HEK293 (cell line): Measurements from ENCODE around the gene ARF5.
A peak's percentile ranks its signal among the peaks of the same experiment; 100 is the strongest.

Experiments
- EGR2 ChIP-seq: fragments of 450-650 bp; formaldehyde crosslinking; IDR thresholded peaks from 2 replicates; pipeline ENCODE4 v1.5.1; 2016; ENCODE audit warnings: low read depth, missing biosample characterization, missing genetic modification characterization
- GFI1B ChIP-seq: fragments of 450-650 bp; formaldehyde crosslinking; IDR thresholded peaks from 2 replicates; pipeline ENCODE4 v1.5.1; 2016; ENCODE audit warnings: missing biosample characterization, missing genetic modification characterization
- GLIS2 ChIP-seq: fragments of 450-650 bp; formaldehyde crosslinking; IDR thresholded peaks from 2 replicates; pipeline ENCODE4 v1.5.1; 2016; ENCODE audit warnings: missing biosample characterization, missing genetic modification characterization
- PBX3 ChIP-seq: sonication (generic); formaldehyde crosslinking; IDR thresholded peaks from 2 replicates; pipeline ENCODE4 v1.8.1; 2022; ENCODE audit warnings: mild to moderate bottlenecking, moderate library complexity, missing genetic modification reagents
- PRDM10 ChIP-seq: fragments of 450-650 bp; formaldehyde crosslinking; IDR thresholded peaks from 2 replicates; pipeline ENCODE4 v1.5.1; 2016; ENCODE audit warnings: missing biosample characterization, missing genetic modification characterization
- SP2 ChIP-seq: fragments of 450-650 bp; formaldehyde crosslinking; IDR thresholded peaks from 2 replicates; pipeline ENCODE4 v1.5.1; 2016; ENCODE audit warnings: missing biosample characterization, missing genetic modification characterization
- SP7 ChIP-seq: fragments of 450-650 bp; formaldehyde crosslinking; IDR thresholded peaks from 2 replicates; pipeline ENCODE4 v1.5.1; 2016; ENCODE audit warnings: missing biosample characterization, missing genetic modification characterization
- TCF7L2 ChIP-seq: IDR thresholded peaks from 2 replicates; pipeline ENCODE4 v1.6.1; 2011; ENCODE audit warnings: low read depth, mild to moderate bottlenecking, inconsistent platforms, low read length, moderate library complexity, borderline replicate concordance
- YY1 ChIP-seq: fragments of 450-650 bp; formaldehyde crosslinking; IDR thresholded peaks from 2 replicates; pipeline ENCODE4 v1.5.1; 2018; ENCODE audit warnings: missing biosample characterization, missing genetic modification characterization
- ZBTB49 ChIP-seq: fragments of 450-650 bp; formaldehyde crosslinking; IDR thresholded peaks from 2 replicates; pipeline ENCODE4 v1.5.1; 2016; ENCODE audit warnings: missing biosample characterization, missing genetic modification characterization, low read depth
- ZBTB6 ChIP-seq: fragments of 450-650 bp; formaldehyde crosslinking; IDR thresholded peaks from 2 replicates; pipeline ENCODE4 v1.5.1; 2017; ENCODE audit warnings: missing biosample characterization, missing genetic modification characterization
- ZEB2 ChIP-seq: fragments of 450-650 bp; formaldehyde crosslinking; IDR thresholded peaks from 2 replicates; pipeline ENCODE4 v1.5.1; 2016; ENCODE audit warnings: missing biosample characterization, missing genetic modification characterization
- ZNF10 ChIP-seq: fragments of 450-650 bp; formaldehyde crosslinking; IDR thresholded peaks from 2 replicates; pipeline ENCODE4 v1.5.1; 2017; ENCODE audit warnings: missing biosample characterization, missing genetic modification characterization
- ZNF121 ChIP-seq: fragments of 450-650 bp; formaldehyde crosslinking; IDR thresholded peaks from 2 replicates; pipeline ENCODE4 v1.5.1; 2016; ENCODE audit warnings: missing biosample characterization, missing genetic modification characterization
- ZNF132 ChIP-seq: fragments of 450-650 bp; formaldehyde crosslinking; IDR thresholded peaks from 2 replicates; pipeline ENCODE4 v1.5.1; 2017; ENCODE audit warnings: missing biosample characterization, missing genetic modification characterization, borderline replicate concordance
- ZNF23 ChIP-seq: fragments of 450-650 bp; formaldehyde crosslinking; IDR thresholded peaks from 2 replicates; pipeline ENCODE4 v1.5.1; 2016; ENCODE audit warnings: missing biosample characterization, missing genetic modification characterization, borderline replicate concordance
- ZNF266 ChIP-seq: fragments of 450-650 bp; formaldehyde crosslinking; IDR thresholded peaks from 2 replicates; pipeline ENCODE4 v1.5.1; 2016; ENCODE audit warnings: missing biosample characterization, missing genetic modification characterization, low read depth
- ZNF302 ChIP-seq: fragments of 450-650 bp; formaldehyde crosslinking; IDR thresholded peaks from 2 replicates; pipeline ENCODE4 v1.5.1; 2016; ENCODE audit warnings: missing biosample characterization, missing genetic modification characterization, low read depth
- ZNF366 ChIP-seq: fragments of 450-650 bp; formaldehyde crosslinking; conservative IDR thresholded peaks from 2 replicates; pipeline ENCODE4 v1.5.1; 2016; ENCODE audit warnings: missing biosample characterization, missing genetic modification characterization
- ZNF423 ChIP-seq: fragments of 450-650 bp; formaldehyde crosslinking; IDR thresholded peaks from 2 replicates; pipeline ENCODE4 v1.5.1; 2016; ENCODE audit warnings: missing biosample characterization, missing genetic modification characterization
- ZNF501 ChIP-seq: fragments of 450-650 bp; formaldehyde crosslinking; IDR thresholded peaks from 2 replicates; pipeline ENCODE4 v1.5.1; 2016; ENCODE audit warnings: missing biosample characterization, missing genetic modification characterization
- ZNF660 ChIP-seq: fragments of 450-650 bp; IDR thresholded peaks from 2 replicates; pipeline ENCODE4 v1.5.1; 2018; ENCODE audit warnings: missing biosample characterization, mild to moderate bottlenecking, missing genetic modification characterization
- ZNF692 ChIP-seq: fragments of 450-650 bp; formaldehyde crosslinking; IDR thresholded peaks from 2 replicates; pipeline ENCODE4 v1.5.1; 2016; ENCODE audit warnings: missing biosample characterization, missing genetic modification characterization
- ZNF707 ChIP-seq: fragments of 450-650 bp; formaldehyde crosslinking; IDR thresholded peaks from 2 replicates; pipeline ENCODE4 v1.5.1; 2016; ENCODE audit warnings: missing biosample characterization, missing genetic modification characterization
- ZNF747 ChIP-seq: fragments of 450-650 bp; formaldehyde crosslinking; IDR thresholded peaks from 2 replicates; pipeline ENCODE4 v1.5.1; 2016; ENCODE audit warnings: missing biosample characterization, missing genetic modification characterization
- ZNF792 ChIP-seq: fragments of 450-650 bp; formaldehyde crosslinking; IDR thresholded peaks from 2 replicates; pipeline ENCODE4 v1.5.1; 2016; ENCODE audit warnings: missing biosample characterization, missing genetic modification characterization
- ZNF830 ChIP-seq: fragments of 450-650 bp; IDR thresholded peaks from 2 replicates; pipeline ENCODE4 v1.5.0; 2018; ENCODE audit warnings: missing biosample characterization, missing genetic modification characterization, low read depth, mild to moderate bottlenecking, moderate library complexity
- ZXDB ChIP-seq: fragments of 450-650 bp; formaldehyde crosslinking; IDR thresholded peaks from 2 replicates; pipeline ENCODE4 v1.5.1; 2016; ENCODE audit warnings: missing biosample characterization, missing genetic modification characterization
- TF ChIP-seq, protein P1 (sequence below): fragments of 450-650 bp; formaldehyde crosslinking; IDR thresholded peaks from 2 replicates; pipeline ENCODE4 v1.5.1; 2017; ENCODE audit warnings: missing biosample characterization, missing genetic modification characterization

ARF5 gene

DNA sequence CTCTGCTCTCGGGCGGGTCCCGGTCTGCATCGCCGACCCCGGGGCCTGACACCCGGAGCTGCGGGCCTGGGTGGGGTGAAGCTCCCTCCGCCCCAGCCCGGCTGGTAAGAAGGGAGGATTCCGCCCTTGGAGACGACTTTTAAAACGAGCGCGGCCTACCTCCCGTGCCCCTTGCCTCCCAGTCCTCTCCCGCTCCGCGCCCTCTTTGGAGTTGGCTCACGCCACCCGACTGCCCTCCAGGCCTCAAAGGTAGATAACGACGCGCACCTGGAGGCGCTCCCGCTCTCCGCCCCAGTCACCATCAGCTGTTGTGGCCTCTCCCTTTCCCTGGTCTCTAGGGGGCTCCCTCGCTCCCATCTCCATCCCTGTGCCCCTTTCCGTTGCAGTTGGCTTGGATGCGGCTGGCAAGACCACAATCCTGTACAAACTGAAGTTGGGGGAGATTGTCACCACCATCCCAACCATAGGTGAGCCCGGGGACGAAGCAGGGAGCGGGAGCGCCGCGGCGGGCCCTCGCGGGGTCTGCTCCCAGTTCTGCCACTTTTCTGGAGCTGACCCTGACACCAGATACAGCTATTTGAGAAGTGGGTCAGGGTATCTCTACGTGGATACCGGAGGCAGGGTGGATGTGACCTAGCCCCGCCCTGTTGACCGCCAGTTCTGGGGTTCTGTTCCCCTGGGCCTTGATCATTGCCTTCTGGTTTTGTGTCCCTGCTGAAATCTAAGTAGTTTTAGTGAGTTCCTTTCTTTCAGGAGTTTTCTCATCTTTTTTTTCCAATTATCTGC is 679 bp downstream of the ARF5 start (continued):
- no peak for TF ChIP-seq ZNF266 (tag by site-specific recombination)
- TF ChIP-seq, protein P1, sequence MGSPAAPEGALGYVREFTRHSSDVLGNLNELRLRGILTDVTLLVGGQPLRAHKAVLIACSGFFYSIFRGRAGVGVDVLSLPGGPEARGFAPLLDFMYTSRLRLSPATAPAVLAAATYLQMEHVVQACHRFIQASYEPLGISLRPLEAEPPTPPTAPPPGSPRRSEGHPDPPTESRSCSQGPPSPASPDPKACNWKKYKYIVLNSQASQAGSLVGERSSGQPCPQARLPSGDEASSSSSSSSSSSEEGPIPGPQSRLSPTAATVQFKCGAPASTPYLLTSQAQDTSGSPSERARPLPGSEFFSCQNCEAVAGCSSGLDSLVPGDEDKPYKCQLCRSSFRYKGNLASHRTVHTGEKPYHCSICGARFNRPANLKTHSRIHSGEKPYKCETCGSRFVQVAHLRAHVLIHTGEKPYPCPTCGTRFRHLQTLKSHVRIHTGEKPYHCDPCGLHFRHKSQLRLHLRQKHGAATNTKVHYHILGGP (tag by site-specific recombination) = no peak
- peak; percentile 65 for TF ChIP-seq ZNF423 (tag by site-specific recombination)
- no peak for TF ChIP-seq ZNF121 (tag by site-specific recombination)
- no peak for TF ChIP-seq ZNF747 (tag by site-specific recombination)
- TF ChIP-seq GLIS2 (tag by site-specific recombination) = peak; percentile 52
- TF ChIP-seq ZBTB6 = no peak
- TF ChIP-seq ZNF707 (tag by site-specific recombination) = no peak
- TF ChIP-seq SP7 (tag by site-specific recombination) = peak; percentile 62
- no peak for TF ChIP-seq PBX3 (CRISPR knock-in tag)
- no peak for TF ChIP-seq ZNF692
- TF ChIP-seq ZEB2 (tag by site-specific recombination) = peak; percentile 95
- TF ChIP-seq ZXDB (tag by site-specific recombination) = peak; percentile 65; the same call in 1 of the 2 replicates
- TF ChIP-seq ZBTB49 = no peak
- TF ChIP-seq YY1 (tag by site-specific recombination) = 0 out of 2 replicates have a peak, but pooled peaks have one; percentile 24
- TF ChIP-seq ZNF830 (tag by site-specific recombination) = no peak
- peak; percentile 3; the same call in 1 of the 2 replicates for TF ChIP-seq EGR2
- TF ChIP-seq ZNF23 (tag by site-specific recombination) = no peak
- peak; percentile 72; the same call in 1 of the 2 replicates for TF ChIP-seq ZNF501
- TF ChIP-seq ZNF660 (tag by site-specific recombination) = 0 out of 2 replicates have a peak, but pooled peaks have one; percentile 41
- 0 out of 2 replicates have a peak, but pooled peaks have one; percentile 25 for TF ChIP-seq ZNF10
- no peak for TF ChIP-seq GFI1B (tag by site-specific recombination)
- peak; percentile 78 for TF ChIP-seq PRDM10 (tag by site-specific recombination)
- peak; percentile 24; the same call in 1 of the 2 replicates for TF ChIP-seq SP2
- TF ChIP-seq ZNF792 (tag by site-specific recombination) = no peak
- no peak for TF ChIP-seq ZNF302 (tag by site-specific recombination)
- TF ChIP-seq ZNF366 (tag by site-specific recombination) = peak; percentile 86
- no peak for TF ChIP-seq ZNF132
- no peak for TF ChIP-seq TCF7L2
